Gastroesophageal sphincter (tissue), 4 donors: Measurements from ENCODE around the gene SLC6A9. TPM values are rescaled to one million over a fixed set of nuclear protein-coding genes. Genes with fewer than 3 reads are reported as not detected.

Source experiments
- ATAC-seq: fragments of 150-250 bp; one replicate; pipeline ENCODE4 v1.9.1; 2016; ENCODE audit warnings: mild to moderate bottlenecking, moderate library complexity
- H3K27ac ChIP-seq, 4 donors: fragments of 200-600 bp; sonication (generic) in 3 of 4; 1 replicate in 3 of 4; 2 replicates in 1 of 4; pipeline ENCODE4 v1.5.1; 2016 to 2019
- H3K27me3 ChIP-seq: fragments of 200-600 bp; sonication (generic); one replicate; pipeline ENCODE4 v1.5.1; 2019
- H3K36me3 ChIP-seq, 2 donors: fragments of 200-600 bp; sonication (generic); one replicate each; pipeline ENCODE4 v1.5.1; 2019; ENCODE audit warnings: control low read depth in 1 of 2
- H3K4me1 ChIP-seq, 3 donors: fragments of 200-600 bp; sonication (generic); 1 replicate in 2 of 3; 2 replicates in 1 of 3; pipeline ENCODE4 v1.5.1; 2016 to 2019; ENCODE audit warnings: control low read depth in 2 of 3
- H3K4me3 ChIP-seq, 2 donors: fragments of 200-600 bp; sonication (generic); one replicate each; pipeline ENCODE4 v1.5.1; 2019; ENCODE audit warnings: mild to moderate bottlenecking in 1 of 2, moderate library complexity in 1 of 2
- H3K9me3 ChIP-seq, 3 donors: fragments of 200-600 bp; sonication (generic); one replicate each; pipeline ENCODE4 v1.5.1; 2017 to 2019; ENCODE audit warnings: control low read depth in 2 of 3
- CTCF ChIP-seq, 4 experiments: fragments of 200-600 bp in 2 of 4; fragments of 450-650 bp in 2 of 4; sonication (generic) in 1 of 4; IDR thresholded peaks; one replicate each; pipeline ENCODE4 v1.5.1; 2017 to 2019; ENCODE audit warnings: antibody characterized with exemption in 4 of 4, mild to moderate bottlenecking in 2 of 4, moderate library complexity in 2 of 4
- EP300 ChIP-seq: sonication (generic); formaldehyde crosslinking; IDR thresholded peaks from one replicate; pipeline ENCODE4 v1.6.1; 2017; ENCODE audit warnings: antibody characterized with exemption, mild to moderate bottlenecking
- POLR2A ChIP-seq, 2 donors: fragments of 450-650 bp; IDR thresholded peaks; one replicate each; pipeline ENCODE4 v1.6.1; 2017; ENCODE audit warnings: antibody characterized with exemption in 2 of 2, mild to moderate bottlenecking in 2 of 2, moderate library complexity in 1 of 2
- POLR2AphosphoS5 ChIP-seq: sonication (generic); formaldehyde crosslinking; IDR thresholded peaks from one replicate; pipeline ENCODE4 v1.6.1; 2017; ENCODE audit warnings: antibody characterized with exemption
- WGBS, 2 donors: methylation state at CpG; one replicate each; pipeline ENCODE4 v1.1.5; 2018; ENCODE audit warnings: low coverage in 1 of 2; 5-methylcytosine and 5-hydroxymethylcytosine counted together
- total RNA-seq, 4 donors: library from RNA; depleted of rRNA; stranded (reverse); fragments of >200 nt; gene quantifications; one replicate each; pipeline ENCODE4 v1.1.0, GENCODE V29; 2016

Gene SLC6A9
- total RNA-seq, 4 donors from 2014 or later = 1.8 to 14.2 (median 7.5) TPM

GRCh38 chr1:43949678-43950077 lies 81.6 kb downstream of the SLC6A9 start:
- WGBS, 2 donors = 100% methylated on average over 1 of the region's 13 CpGs; no CpG with 5 or more reads in 1 of the 2 donors
- no peak overlapping the region for H3K27ac ChIP-seq
- TF ChIP-seq POLR2A (IDR thresholded peaks at IDR 0.05) (no peak), CTCF (IDR thresholded peaks at IDR 0.05) (no peak), POLR2AphosphoS5 (no peak), EP300 (no peak)
- no peak for ATAC-seq
- H3K9me3 ChIP-seq = no peaks in the 10 kb centered on the region
- H3K4me1 ChIP-seq = peaks cover 4 to 61% (median 21%) of the 10 kb centered on the region in 3 donors
- H3K4me3 ChIP-seq = no peak overlapping the region
- H3K27me3 ChIP-seq = no peaks in the 10 kb centered on the region
- peaks cover 0 to 24% of the 10 kb centered on the region in 2 donors for H3K36me3 ChIP-seq

- TF ChIP-seq EP300 = no peak
- TF ChIP-seq POLR2AphosphoS5 = no peak
- no peak for TF ChIP-seq CTCF (IDR thresholded peaks at IDR 0.05)
- TF ChIP-seq POLR2A (IDR thresholded peaks at IDR 0.05) = no peak
- Histone ChIP-seq H3K4me3 (peak overlapping the region; percentile 38 to 81), H3K36me3 (peaks cover 0 to 24% of the 10 kb centered on the region in 2 donors), H3K9me3 (no peaks in the 10 kb centered on the region), H3K27me3 (no peaks in the 10 kb centered on the region), H3K27ac (peak overlapping the region in 1 of 4 donors; percentile 98), H3K4me1 (peaks cover 4 to 69% (median 21%) of the 10 kb centered on the region in 3 donors)
- no peak for ATAC-seq
- WGBS, 2 donors = 20% methylated on average over 2 of the region's 3 CpGs; no CpG with 5 or more reads in 1 of the 2 donors
Measured at GRCh38 chr1:43947874-43948437, 83.3 kb downstream of the SLC6A9 start.

- ATAC-seq = no peak
- Histone ChIP-seq H3K4me1 (peaks cover 4 to 69% (median 21%) of the 10 kb centered on the region in 3 donors), H3K36me3 (peaks cover 0 to 24% of the 10 kb centered on the region in 2 donors)
Measured at GRCh38 chr1:43947061-43947873, 84.0 kb downstream of the SLC6A9 start.

More at GRCh38 chr1:43947061-43947873, 84.0 kb downstream of the SLC6A9 start:
- WGBS, 2 donors = 7% methylated on average over 3 of the region's 27 CpGs; no CpG with 5 or more reads in 1 of the 2 donors
- no peak for TF ChIP-seq CTCF (IDR thresholded peaks at IDR 0.05)
- no peak for TF ChIP-seq EP300
- TF ChIP-seq POLR2A (IDR thresholded peaks at IDR 0.05) = no peak
- TF ChIP-seq POLR2AphosphoS5 = no peak
- Histone ChIP-seq H3K27me3 (no peaks in the 10 kb centered on the region), H3K27ac (peak overlapping the region; percentile 75 to 98 (median 94)), H3K4me3 (peak overlapping the region; percentile 38 to 81), H3K9me3 (no peaks in the 10 kb centered on the region)

Other genes with a start within 250 kb of the SLC6A9 start
- under 1 TPM in 2 of 4 donors, not detected in 2; 0.47 to 0.81 TPM for gene ARTN, start 97.7 kb downstream of the SLC6A9 start, total RNA-seq
- gene IPO13, start 84.5 kb downstream of the SLC6A9 start, total RNA-seq = 10 to 100 TPM; 21.8 to 44.5 (median 24.2) TPM
- gene DPH2, start 61.5 kb downstream of the SLC6A9 start, total RNA-seq = 10 to 100 TPM; 23.5 to 41.9 (median 32.5) TPM
- gene ATP6V0B, start 56.5 kb downstream of the SLC6A9 start, total RNA-seq = 100 to 1,000 TPM in 1 of 4 donors, 10 to 100 TPM in 3; 67.9 to 107 (median 89.9) TPM
- 100 to 1,000 TPM in 1 of 4 donors, 10 to 100 TPM in 3; 34.4 to 129 (median 37.6) TPM for gene B4GALT2, start 52.3 kb downstream of the SLC6A9 start, total RNA-seq
- 1 to 10 TPM; 5.0 to 6.2 (median 5.5) TPM for gene CCDC24, start 39.9 kb downstream of the SLC6A9 start, total RNA-seq
- 1 to 10 TPM in 1 of 4 donors, under 1 TPM in 3; 0.13 to 1.3 (median 0.41) TPM for gene KLF17, start 87.4 kb upstream of the SLC6A9 start, total RNA-seq
- gene KLF18, start 110.2 kb upstream of the SLC6A9 start, total RNA-seq = not detected
- 10 to 100 TPM; 28.0 to 37.1 (median 33.7) TPM for gene DMAP1, start 182.0 kb upstream of the SLC6A9 start, total RNA-seq